Panc1 (cell line): ENCODE data around the gene PGAM5. TPM values are rescaled to one million over a fixed set of nuclear protein-coding genes. Genes with fewer than 3 reads are reported as not detected.
A peak's percentile ranks its signal among the peaks of the same experiment; 100 is the strongest.

Experiments
- ATAC-seq: fragments of 200-7000 bp; cut with Tn5 transposase; 2 replicates; pipeline ENCODE4 v1.9.1; 2020; ENCODE audit warnings: mild to moderate bottlenecking, moderate library complexity
- BruUV-seq: library from RNA; stranded (reverse); fragments of 400-500 nt; replicated peaks from 2 replicates; lab custom pipeline; 2021; lab: Mats Ljungman, UMichigan
- CTCF ChIA-PET: fragments of 300-600 bp; sonication (Branson Sonifier 250); formaldehyde crosslinking; loops from one replicate; lab custom pipeline; 2022; ENCODE audit warnings: antibody characterized with exemption; lab: Charles Lee
- POLR2A ChIA-PET: fragments of 300-600 bp; sonication (Branson Sonifier 250); formaldehyde crosslinking; loops from one replicate; lab custom pipeline; 2022; ENCODE audit warnings: antibody characterized with exemption; lab: Charles Lee
- DNase-seq: peaks from one replicate; pipeline ENCODE4 v3.0.0-alpha.2; 2010; ENCODE audit warnings: low read depth, low spot score
- H3K27ac ChIP-seq: 2 replicates; pipeline ENCODE4 v1.5.1; 2011; ENCODE audit warnings: mild to moderate bottlenecking, low read length, inconsistent platforms
- H3K27me3 ChIP-seq: fragments of 200-500 bp; sonication (Bioruptor generic); 2 replicates; pipeline ENCODE4 v1.6.0; 2014; ENCODE audit warnings: low read length, inconsistent platforms; ENCODE audit not compliant: control insufficient read depth, insufficient read depth
- H3K36me3 ChIP-seq: fragments of 200-500 bp; sonication (Bioruptor generic); 2 replicates; pipeline ENCODE4 v1.5.1; 2014; ENCODE audit warnings: inconsistent platforms, mild to moderate bottlenecking, low read length, moderate library complexity; ENCODE audit not compliant: control insufficient read depth, insufficient read depth
- H3K4me1 ChIP-seq: 2 replicates; pipeline ENCODE4 v1.5.1; 2011; ENCODE audit warnings: inconsistent platforms, mild to moderate bottlenecking, low read length, moderate library complexity; ENCODE audit not compliant: control insufficient read depth, insufficient read depth
- H3K4me3 ChIP-seq, 2 experiments: 2 replicates each; pipeline ENCODE4 v1.5.1; 2011 to 2012; ENCODE audit warnings: low read depth in 2 of 2, low read length in 2 of 2, mild to moderate bottlenecking in 2 of 2, inconsistent platforms in 1 of 2, moderate library complexity in 1 of 2
- H3K9me3 ChIP-seq: fragments of 200-500 bp; sonication (Bioruptor generic); 2 replicates; pipeline ENCODE4 v1.5.1; 2014; ENCODE audit warnings: low read depth, mild to moderate bottlenecking, inconsistent platforms, low read length, moderate library complexity; ENCODE audit not compliant: control insufficient read depth, insufficient read depth
- POLR2AphosphoS5 ChIP-seq: IDR thresholded peaks from 2 replicates; pipeline ENCODE4 v1.6.1; 2012; ENCODE audit warnings: mild to moderate bottlenecking, low read depth, low read length, moderate library complexity
- SIN3A ChIP-seq: IDR thresholded peaks from 2 replicates; pipeline ENCODE4 v1.6.1; 2012; ENCODE audit warnings: low read depth, mild to moderate bottlenecking, low read length, moderate library complexity, borderline replicate concordance; ENCODE audit not compliant: insufficient read depth
- TCF7L2 ChIP-seq: IDR thresholded peaks from 2 replicates; pipeline ENCODE4 v1.6.1; 2011; ENCODE audit warnings: mild to moderate bottlenecking, low read depth, low read length, inconsistent platforms
- in situ Hi-C: cut with HindIII; loops from 2 replicates; pipeline ENCODE4 v1.10.0; 2016; ENCODE audit warnings: low sequenced_read_pairs, low pct_unique_long_range_greater_than_20kb
- intact Hi-C: fragments of 100-400 bp; cut with micrococcal nuclease; formaldehyde crosslinking; loops from one replicate; pipeline ENCODE4 v1.10.0; 2022; ENCODE audit not compliant: unreplicated experiment
- total RNA-seq: library from RNA; stranded (reverse); gene quantifications from one replicate; pipeline ENCODE4 v1.2.1, GENCODE V29; 2021; ENCODE audit not compliant: unreplicated experiment
- TF ChIP-seq, protein P1 (sequence below): fragments of 450-650 bp; IDR thresholded peaks from 2 replicates; pipeline ENCODE4 v1.5.1; 2017; ENCODE audit warnings: mild to moderate bottlenecking
- TF ChIP-seq, protein P2 (sequence below), 2 experiments: IDR thresholded peaks; 2 replicates each; pipeline ENCODE4 v1.6.1; 2011 to 2012; ENCODE audit warnings: low read depth in 2 of 2, control low read depth in 1 of 2, low read length in 1 of 2, mild to moderate bottlenecking in 1 of 2, moderate library complexity in 1 of 2; ENCODE audit not compliant: insufficient read depth in 1 of 2

Gene PGAM5
- total RNA-seq, 1 experiment from 2014 or later = 116 TPM

DNA sequence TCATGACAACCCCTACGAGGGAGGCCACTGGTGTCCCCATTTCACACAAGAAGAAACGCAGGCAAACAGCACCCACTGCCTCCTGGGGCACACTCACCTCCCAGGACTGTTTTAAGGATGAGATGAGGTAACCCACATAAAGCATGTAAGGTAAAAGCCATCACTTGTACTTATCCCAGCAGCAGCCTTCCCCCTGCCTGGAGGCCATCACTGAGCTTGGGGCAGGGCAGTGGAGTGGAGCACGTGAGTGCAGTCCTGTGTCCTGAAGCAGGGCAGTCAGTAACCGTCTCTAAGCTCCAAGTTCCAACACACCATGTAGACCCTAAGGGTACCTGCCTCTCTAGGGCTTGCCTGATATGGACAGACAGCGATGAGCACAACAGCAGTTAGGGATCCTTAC is 25.2 kb upstream of the PGAM5 start:
- intact Hi-C loops (no loop called here), in situ Hi-C loops (no loop called here)
- ATAC-seq (no peak), DNase-seq (no peak)
- no peaks in the 10 kb centered on the region for H3K36me3 ChIP-seq
- peaks cover 7% of the 10 kb centered on the region; the same call in 1 of the 2 replicates for H3K4me1 ChIP-seq
- POLR2A ChIA-PET = no interaction called here
- CTCF ChIA-PET = no interaction called here
- no peak overlapping the region; the same call in 1 of the 2 replicates for H3K27ac ChIP-seq
- TF ChIP-seq, protein P1, sequence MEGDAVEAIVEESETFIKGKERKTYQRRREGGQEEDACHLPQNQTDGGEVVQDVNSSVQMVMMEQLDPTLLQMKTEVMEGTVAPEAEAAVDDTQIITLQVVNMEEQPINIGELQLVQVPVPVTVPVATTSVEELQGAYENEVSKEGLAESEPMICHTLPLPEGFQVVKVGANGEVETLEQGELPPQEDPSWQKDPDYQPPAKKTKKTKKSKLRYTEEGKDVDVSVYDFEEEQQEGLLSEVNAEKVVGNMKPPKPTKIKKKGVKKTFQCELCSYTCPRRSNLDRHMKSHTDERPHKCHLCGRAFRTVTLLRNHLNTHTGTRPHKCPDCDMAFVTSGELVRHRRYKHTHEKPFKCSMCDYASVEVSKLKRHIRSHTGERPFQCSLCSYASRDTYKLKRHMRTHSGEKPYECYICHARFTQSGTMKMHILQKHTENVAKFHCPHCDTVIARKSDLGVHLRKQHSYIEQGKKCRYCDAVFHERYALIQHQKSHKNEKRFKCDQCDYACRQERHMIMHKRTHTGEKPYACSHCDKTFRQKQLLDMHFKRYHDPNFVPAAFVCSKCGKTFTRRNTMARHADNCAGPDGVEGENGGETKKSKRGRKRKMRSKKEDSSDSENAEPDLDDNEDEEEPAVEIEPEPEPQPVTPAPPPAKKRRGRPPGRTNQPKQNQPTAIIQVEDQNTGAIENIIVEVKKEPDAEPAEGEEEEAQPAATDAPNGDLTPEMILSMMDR = no peak
- TSS peak; percentile 97 for BruUV-seq
- no peak overlapping the region; a peak in 1 of 4 replicates for H3K4me3 ChIP-seq
- H3K9me3 ChIP-seq = no peaks in the 10 kb centered on the region
- no peaks in the 10 kb centered on the region for H3K27me3 ChIP-seq

DNA sequence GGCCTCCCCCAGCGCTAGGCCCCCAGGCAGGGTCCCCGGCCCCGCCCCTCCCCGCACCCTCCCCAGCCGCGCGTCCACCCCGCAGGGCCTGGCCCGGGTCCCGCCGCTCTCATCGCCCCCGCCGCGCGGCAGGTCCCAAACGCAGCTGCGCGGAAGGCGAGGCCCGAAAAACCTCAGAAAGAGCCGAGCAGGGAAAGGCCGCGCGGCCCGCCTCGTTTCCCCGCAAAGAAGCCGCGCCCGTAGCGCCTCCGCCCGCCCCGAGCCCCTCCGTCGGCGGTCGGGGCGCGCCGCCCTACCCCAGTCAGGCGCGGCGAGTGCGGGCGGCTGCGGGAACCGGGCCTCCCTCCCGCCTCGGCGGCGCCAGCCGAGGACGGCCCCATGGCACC is 23.8 kb upstream of the PGAM5 start:
- BruUV-seq = no TSS peak
- Histone ChIP-seq H3K9me3 (no peaks in the 10 kb centered on the region), H3K27ac (no peak overlapping the region), H3K4me1 (peaks cover 7% of the 10 kb centered on the region; the same call in 1 of the 2 replicates), H3K27me3 (no peaks in the 10 kb centered on the region), H3K36me3 (no peaks in the 10 kb centered on the region), H3K4me3 (peak overlapping the region; percentile 61 to 68)
- no peak for DNase-seq
- CTCF ChIA-PET = no interaction called here
- POLR2A ChIA-PET = no interaction called here
- intact Hi-C loops = no loop called here
- TF ChIP-seq POLR2AphosphoS5 (no peak), TCF7L2 (no peak)
- TF ChIP-seq, protein P1 = no peak
- in situ Hi-C loops = no loop called here
- ATAC-seq = peak; percentile 77

DNA sequence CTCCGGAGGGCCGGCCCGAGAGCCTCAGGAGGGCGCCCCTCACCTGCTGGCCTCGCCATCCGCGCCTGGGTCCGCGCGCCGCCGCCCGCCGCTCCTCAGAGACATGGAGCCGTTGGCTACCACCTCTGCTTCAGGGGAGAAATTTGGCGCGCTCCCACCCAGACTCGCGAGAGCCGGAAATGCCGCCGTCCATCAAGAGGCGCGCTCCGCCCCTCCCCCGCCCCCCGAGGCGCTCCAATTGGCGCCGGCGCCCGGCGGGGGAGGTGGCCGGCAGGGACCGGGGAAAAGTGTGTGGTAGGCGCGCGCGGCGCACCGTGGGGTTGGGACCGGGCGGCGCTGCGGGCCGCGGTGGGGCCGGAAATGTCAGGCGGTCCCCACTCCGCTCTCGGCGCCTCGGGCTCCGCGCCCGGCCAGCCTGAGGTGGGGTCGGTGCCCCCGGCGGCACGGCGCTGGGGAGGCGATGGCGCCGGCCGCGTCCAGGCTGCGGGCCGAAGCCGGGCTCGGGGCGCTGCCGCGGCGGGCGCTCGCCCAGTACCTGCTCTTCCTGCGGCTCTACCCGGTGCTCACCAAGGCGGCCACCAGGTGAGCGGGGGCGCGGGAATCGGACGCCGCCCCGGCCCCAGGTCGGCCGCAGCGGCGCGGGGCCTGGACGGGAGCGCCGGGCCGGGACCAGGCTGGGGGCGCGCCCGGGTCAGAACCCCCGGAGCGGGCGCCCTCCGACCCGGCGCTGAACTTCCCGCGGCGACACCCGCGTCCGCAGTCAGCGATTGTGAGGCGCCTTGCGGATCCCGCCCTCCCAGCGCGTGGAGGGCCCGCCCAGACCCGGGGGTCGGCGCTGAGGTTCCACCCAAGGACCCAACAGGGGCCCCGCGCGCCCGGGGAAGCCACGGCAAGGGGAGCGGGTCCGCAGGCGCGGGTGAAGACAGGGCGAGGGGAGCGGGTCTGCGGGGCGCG is 23.2 kb upstream of the PGAM5 start, which contains the start of the genes POLE and PXMP2:
TSS of gene POLE (minus strand) at position 132 of the 954 bp plus-strand sequence. CDS start at position 105, 27 bp downstream.
TSS of gene PXMP2 (plus strand) at position 377 of the 954 bp plus-strand sequence. CDS start at position 461, 84 bp downstream.
- TF ChIP-seq, protein P1 = no peak
- TF ChIP-seq SIN3A (peak; percentile 97), POLR2AphosphoS5 (peak; percentile 66; the same call in 1 of the 2 replicates), TCF7L2 (no peak)
- TF ChIP-seq, protein P2, sequence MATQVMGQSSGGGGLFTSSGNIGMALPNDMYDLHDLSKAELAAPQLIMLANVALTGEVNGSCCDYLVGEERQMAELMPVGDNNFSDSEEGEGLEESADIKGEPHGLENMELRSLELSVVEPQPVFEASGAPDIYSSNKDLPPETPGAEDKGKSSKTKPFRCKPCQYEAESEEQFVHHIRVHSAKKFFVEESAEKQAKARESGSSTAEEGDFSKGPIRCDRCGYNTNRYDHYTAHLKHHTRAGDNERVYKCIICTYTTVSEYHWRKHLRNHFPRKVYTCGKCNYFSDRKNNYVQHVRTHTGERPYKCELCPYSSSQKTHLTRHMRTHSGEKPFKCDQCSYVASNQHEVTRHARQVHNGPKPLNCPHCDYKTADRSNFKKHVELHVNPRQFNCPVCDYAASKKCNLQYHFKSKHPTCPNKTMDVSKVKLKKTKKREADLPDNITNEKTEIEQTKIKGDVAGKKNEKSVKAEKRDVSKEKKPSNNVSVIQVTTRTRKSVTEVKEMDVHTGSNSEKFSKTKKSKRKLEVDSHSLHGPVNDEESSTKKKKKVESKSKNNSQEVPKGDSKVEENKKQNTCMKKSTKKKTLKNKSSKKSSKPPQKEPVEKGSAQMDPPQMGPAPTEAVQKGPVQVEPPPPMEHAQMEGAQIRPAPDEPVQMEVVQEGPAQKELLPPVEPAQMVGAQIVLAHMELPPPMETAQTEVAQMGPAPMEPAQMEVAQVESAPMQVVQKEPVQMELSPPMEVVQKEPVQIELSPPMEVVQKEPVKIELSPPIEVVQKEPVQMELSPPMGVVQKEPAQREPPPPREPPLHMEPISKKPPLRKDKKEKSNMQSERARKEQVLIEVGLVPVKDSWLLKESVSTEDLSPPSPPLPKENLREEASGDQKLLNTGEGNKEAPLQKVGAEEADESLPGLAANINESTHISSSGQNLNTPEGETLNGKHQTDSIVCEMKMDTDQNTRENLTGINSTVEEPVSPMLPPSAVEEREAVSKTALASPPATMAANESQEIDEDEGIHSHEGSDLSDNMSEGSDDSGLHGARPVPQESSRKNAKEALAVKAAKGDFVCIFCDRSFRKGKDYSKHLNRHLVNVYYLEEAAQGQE (IDR thresholded peaks at IDR 0.05; ENCODE audit: insufficient read depth in 1 of 2, low read depth in 2 of 2, low read length in 1 of 2) = no peak
- ChIA-PET POLR2A (no interaction called here), CTCF (no interaction called here)
- ATAC-seq (peak; percentile 96), DNase-seq (peak; percentile 42)
- no TSS peak for BruUV-seq
- H3K4me1 ChIP-seq = peaks cover 7% of the 10 kb centered on the region; the same call in 1 of the 2 replicates
- in situ Hi-C loops = no loop called here
- H3K9me3 ChIP-seq = no peaks in the 10 kb centered on the region
- peak within 1 kb of the TSS; percentile 77 for H3K27ac ChIP-seq
- no peaks in the 10 kb centered on the region for H3K27me3 ChIP-seq
- intact Hi-C loops = no loop called here
- H3K4me3 ChIP-seq = peak within 1 kb of the TSS; percentile 61 to 68
- no peaks in the 10 kb centered on the region for H3K36me3 ChIP-seq
